Ovary (tissue), 3 donors: ENCODE results near the gene XPNPEP1.

ENCODE experiments used
- EP300 ChIP-seq: sonication (generic); formaldehyde crosslinking; IDR thresholded peaks from one replicate; pipeline ENCODE4 v1.6.1; 2017; ENCODE audit warnings: antibody characterized with exemption
- POLR2A ChIP-seq: fragments of 450-650 bp; IDR thresholded peaks from one replicate; pipeline ENCODE4 v1.6.1; 2017; ENCODE audit warnings: antibody characterized with exemption, mild to moderate bottlenecking, moderate library complexity
- TF ChIP-seq, protein P1 (sequence below), 3 donors: fragments of 450-650 bp in 2 of 3; fragments of 200-600 bp in 1 of 3; IDR thresholded peaks; one replicate each; pipeline versions ENCODE4 v1.5.1 to v1.8.0; 2016 to 2022; ENCODE audit warnings: antibody characterized with exemption in 3 of 3, mild to moderate bottlenecking in 1 of 3
- donor health status: DM: no; HTN: no; CAD: no.

DNA sequence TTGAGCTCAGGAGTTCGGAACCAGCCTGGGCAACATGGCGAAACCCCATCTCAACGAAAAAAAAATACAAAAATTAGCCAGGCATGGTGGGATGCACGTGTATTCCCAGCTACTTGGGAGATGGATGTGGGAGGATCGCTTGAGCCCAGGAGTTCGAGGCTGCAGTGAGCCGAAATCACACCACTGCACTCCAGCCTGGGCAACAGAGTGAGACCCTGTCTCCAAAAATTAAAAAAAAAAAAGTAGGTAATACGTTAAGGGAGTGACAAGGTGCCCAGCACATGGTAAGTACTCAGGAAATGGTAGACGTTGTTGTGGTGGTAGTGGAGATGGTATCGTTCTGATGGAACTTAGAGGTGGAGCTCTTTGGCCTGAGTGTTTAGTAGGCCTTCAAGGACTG, 41.0 kb upstream of the XPNPEP1 start:
- TF ChIP-seq, protein P1, sequence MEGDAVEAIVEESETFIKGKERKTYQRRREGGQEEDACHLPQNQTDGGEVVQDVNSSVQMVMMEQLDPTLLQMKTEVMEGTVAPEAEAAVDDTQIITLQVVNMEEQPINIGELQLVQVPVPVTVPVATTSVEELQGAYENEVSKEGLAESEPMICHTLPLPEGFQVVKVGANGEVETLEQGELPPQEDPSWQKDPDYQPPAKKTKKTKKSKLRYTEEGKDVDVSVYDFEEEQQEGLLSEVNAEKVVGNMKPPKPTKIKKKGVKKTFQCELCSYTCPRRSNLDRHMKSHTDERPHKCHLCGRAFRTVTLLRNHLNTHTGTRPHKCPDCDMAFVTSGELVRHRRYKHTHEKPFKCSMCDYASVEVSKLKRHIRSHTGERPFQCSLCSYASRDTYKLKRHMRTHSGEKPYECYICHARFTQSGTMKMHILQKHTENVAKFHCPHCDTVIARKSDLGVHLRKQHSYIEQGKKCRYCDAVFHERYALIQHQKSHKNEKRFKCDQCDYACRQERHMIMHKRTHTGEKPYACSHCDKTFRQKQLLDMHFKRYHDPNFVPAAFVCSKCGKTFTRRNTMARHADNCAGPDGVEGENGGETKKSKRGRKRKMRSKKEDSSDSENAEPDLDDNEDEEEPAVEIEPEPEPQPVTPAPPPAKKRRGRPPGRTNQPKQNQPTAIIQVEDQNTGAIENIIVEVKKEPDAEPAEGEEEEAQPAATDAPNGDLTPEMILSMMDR (IDR thresholded peaks at IDR 0.05) = no peak
- TF ChIP-seq POLR2A (no peak), EP300 (no peak)
